Activated naive CD8-positive, alpha-beta T cell (primary cell): Measurements from ENCODE around the gene CUTA.

ENCODE experiments used
- H3K27ac Mint-ChIP-seq: one replicate; pipeline ENCODE4 v1.8.0; 2021; ENCODE audit warnings: mixed read lengths
- H3K27me3 Mint-ChIP-seq: one replicate; pipeline ENCODE4 v1.8.0; 2021; ENCODE audit warnings: mixed read lengths
- H3K36me3 Mint-ChIP-seq: one replicate; pipeline ENCODE4 v1.8.0; 2021; ENCODE audit warnings: mixed read lengths
- H3K4me1 Mint-ChIP-seq: one replicate; pipeline ENCODE4 v1.8.0; 2021; ENCODE audit warnings: low read depth, mixed read lengths
- H3K4me3 Mint-ChIP-seq: one replicate; pipeline ENCODE4 v1.8.0; 2021; ENCODE audit warnings: mild to moderate bottlenecking, mixed read lengths
- H3K9me3 Mint-ChIP-seq: one replicate; pipeline ENCODE4 v1.8.0; 2021; ENCODE audit warnings: low read depth, mixed read lengths

The CUTA gene, protein sequence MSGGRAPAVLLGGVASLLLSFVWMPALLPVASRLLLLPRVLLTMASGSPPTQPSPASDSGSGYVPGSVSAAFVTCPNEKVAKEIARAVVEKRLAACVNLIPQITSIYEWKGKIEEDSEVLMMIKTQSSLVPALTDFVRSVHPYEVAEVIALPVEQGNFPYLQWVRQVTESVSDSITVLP

DNA sequence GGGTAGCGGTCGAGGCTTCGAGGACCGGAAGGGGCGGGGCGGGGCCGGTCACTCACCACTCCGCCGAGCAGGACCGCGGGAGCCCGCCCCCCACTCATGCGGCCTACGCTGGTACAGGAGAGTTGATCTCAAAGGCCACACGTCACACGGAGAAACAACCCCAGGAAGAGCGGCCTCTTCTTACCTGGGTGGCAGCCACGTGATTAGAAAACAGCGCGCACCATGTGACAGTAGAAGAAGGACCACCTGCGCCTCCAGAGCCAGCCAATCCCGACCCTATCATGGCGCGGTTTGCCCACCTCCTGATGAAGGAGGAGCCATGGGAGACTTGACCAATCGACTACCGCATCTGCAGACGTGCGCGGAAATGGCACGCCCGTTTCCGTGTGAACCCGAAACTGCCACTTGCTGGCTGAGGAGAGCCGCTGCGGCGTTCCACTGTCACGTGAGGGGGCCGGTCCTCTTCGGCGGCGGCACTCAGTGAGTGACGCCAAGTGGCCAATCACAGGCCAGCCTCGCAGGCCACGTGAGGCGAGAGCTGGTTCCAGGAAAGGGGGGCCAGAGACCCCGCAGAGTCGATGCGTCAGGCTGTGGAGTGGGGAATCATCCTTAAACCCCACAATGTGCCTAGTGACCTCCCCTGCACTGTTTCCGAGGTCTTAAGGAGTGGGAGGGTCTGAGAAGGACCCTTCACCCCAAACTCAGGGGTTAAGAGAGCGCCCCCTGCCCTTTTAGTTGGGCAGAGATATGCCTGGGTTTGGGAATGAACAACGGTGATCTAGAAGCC, at the start of gene CUTA:
Gene CUTA, minus strand, starts transcription at position 205 of the 787 bp plus-strand sequence. Its CDS starts 107 bp downstream, at position 98.
- no peaks in the 10 kb centered on the region for H3K27me3 Mint-ChIP-seq
- H3K9me3 Mint-ChIP-seq: no peaks in the 10 kb centered on the region
- peak within 1 kb of the TSS; percentile 99 for H3K27ac Mint-ChIP-seq
- peak within 1 kb of the TSS; percentile 94 for H3K4me3 Mint-ChIP-seq
- H3K4me1 Mint-ChIP-seq: peaks cover 74% of the 10 kb centered on the region
- peaks cover 2% of the 10 kb centered on the region for H3K36me3 Mint-ChIP-seq

DNA sequence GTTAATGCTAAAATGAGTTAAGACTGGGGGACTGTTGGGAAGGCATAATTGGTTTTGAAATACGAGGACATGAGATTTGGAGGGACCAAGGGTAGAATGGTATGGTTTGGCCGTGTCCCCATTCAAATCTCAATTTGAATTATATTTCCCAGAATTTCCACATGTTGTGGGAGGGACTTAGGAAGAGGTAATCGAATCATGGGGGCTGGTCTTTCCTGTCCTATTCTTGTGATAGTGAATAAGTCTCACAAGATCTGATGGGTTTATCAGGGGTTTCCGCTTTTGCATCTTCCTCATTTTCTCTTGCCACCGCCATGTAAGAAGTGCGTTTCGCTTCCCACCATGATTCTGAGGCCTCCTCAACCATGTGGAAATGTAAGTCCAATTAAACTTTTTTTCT, 49.2 kb upstream of the CUTA start:
- H3K27ac Mint-ChIP-seq: no peak overlapping the region
- no peaks in the 10 kb centered on the region for H3K36me3 Mint-ChIP-seq

GRCh38 chr6:33466075-33466735, 48.3 kb upstream of the CUTA start:
- H3K27ac Mint-ChIP-seq: no peak overlapping the region
- no peaks in the 10 kb centered on the region for H3K36me3 Mint-ChIP-seq
- no peaks in the 10 kb centered on the region for H3K4me1 Mint-ChIP-seq
- H3K4me3 Mint-ChIP-seq: no peak overlapping the region
- no peaks in the 10 kb centered on the region for H3K9me3 Mint-ChIP-seq
- H3K27me3 Mint-ChIP-seq: no peaks in the 10 kb centered on the region

More for the DNA sequence above, 49.2 kb upstream of the CUTA start:
- H3K4me1 Mint-ChIP-seq: no peaks in the 10 kb centered on the region
- no peak overlapping the region for H3K4me3 Mint-ChIP-seq
- H3K27me3 Mint-ChIP-seq: no peaks in the 10 kb centered on the region
- H3K9me3 Mint-ChIP-seq: no peaks in the 10 kb centered on the region

- H3K9me3 Mint-ChIP-seq: no peaks in the 10 kb centered on the region
- H3K27ac Mint-ChIP-seq: no peak overlapping the region
- H3K4me3 Mint-ChIP-seq: no peak overlapping the region
- H3K27me3 Mint-ChIP-seq: no peaks in the 10 kb centered on the region
- H3K36me3 Mint-ChIP-seq: peaks cover 12% of the 10 kb centered on the region
- H3K4me1 Mint-ChIP-seq: peaks cover 17% of the 10 kb centered on the region
These were observed 41.3 kb upstream of the CUTA start for GRCh38 chr6:33459226-33459625.

- Mint-ChIP-seq H3K36me3 (peaks cover 12% of the 10 kb centered on the region), H3K27me3 (no peaks in the 10 kb centered on the region), H3K4me1 (peaks cover 18% of the 10 kb centered on the region), H3K4me3 (no peak overlapping the region), H3K9me3 (no peaks in the 10 kb centered on the region), H3K27ac (no peak overlapping the region)
These were observed 40.8 kb upstream of the CUTA start for GRCh38 chr6:33458676-33459075.

DNA sequence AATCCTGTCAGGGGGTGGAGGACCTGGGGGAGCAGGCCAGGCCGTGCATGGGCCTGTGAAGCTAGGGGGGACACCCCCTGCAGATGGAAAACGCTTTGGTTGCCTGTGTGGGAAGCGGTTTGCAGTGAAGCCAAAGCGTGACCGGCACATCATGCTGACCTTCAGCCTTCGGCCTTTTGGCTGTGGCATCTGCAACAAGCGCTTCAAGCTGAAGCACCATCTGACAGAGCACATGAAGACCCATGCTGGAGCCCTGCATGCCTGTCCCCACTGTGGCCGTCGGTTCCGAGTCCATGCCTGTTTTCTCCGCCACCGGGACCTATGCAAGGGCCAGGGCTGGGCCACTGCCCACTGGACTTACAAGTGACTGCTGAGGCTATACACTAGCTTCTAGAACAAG, 38.2 kb upstream of the CUTA start:
- Mint-ChIP-seq H3K4me1 (peaks cover 29% of the 10 kb centered on the region), H3K27ac (no peak overlapping the region), H3K36me3 (peaks cover 12% of the 10 kb centered on the region), H3K9me3 (no peaks in the 10 kb centered on the region), H3K4me3 (peak overlapping the region; percentile 46), H3K27me3 (no peaks in the 10 kb centered on the region)

DNA sequence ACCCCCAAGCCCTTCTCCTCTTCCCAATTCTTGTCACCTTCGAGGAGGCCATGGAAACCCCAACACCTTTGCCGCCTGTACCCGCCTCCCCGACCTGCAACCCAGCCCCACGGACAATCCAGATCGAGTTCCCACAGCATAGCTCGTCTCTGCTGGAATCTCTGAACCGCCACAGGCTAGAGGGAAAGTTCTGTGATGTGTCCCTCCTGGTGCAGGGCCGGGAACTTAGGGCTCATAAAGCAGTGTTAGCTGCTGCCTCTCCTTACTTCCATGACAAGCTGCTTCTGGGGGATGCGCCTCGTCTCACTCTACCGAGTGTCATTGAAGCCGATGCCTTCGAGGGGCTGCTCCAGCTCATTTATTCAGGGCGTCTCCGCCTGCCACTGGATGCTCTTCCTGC, 37.1 kb upstream of the CUTA start:
- H3K9me3 Mint-ChIP-seq: no peaks in the 10 kb centered on the region
- peaks cover 12% of the 10 kb centered on the region for H3K36me3 Mint-ChIP-seq
- peak overlapping the region; percentile 95 for H3K4me3 Mint-ChIP-seq
- H3K4me1 Mint-ChIP-seq: peaks cover 29% of the 10 kb centered on the region
- H3K27ac Mint-ChIP-seq: peak overlapping the region; percentile 81
- no peaks in the 10 kb centered on the region for H3K27me3 Mint-ChIP-seq

- H3K27me3 Mint-ChIP-seq: no peaks in the 10 kb centered on the region
- H3K9me3 Mint-ChIP-seq: no peaks in the 10 kb centered on the region
- H3K4me1 Mint-ChIP-seq: peaks cover 29% of the 10 kb centered on the region
- peaks cover 12% of the 10 kb centered on the region for H3K36me3 Mint-ChIP-seq
- peak within 1 kb of the TSS; percentile 81 for H3K27ac Mint-ChIP-seq
- peak within 1 kb of the TSS; percentile 95 for H3K4me3 Mint-ChIP-seq
These were observed 36.4 kb upstream of the CUTA start, which contains the start of gene ZBTB9 for GRCh38 chr6:33454009-33454946. TSS of gene ZBTB9 (plus strand) at chr6:33454576. CDS start at chr6:33455101, 525 bp downstream.

- H3K4me3 Mint-ChIP-seq: peak overlapping the region; percentile 95
- H3K27ac Mint-ChIP-seq: peak overlapping the region; percentile 81
- peaks cover 10% of the 10 kb centered on the region for H3K36me3 Mint-ChIP-seq
- H3K4me1 Mint-ChIP-seq: peaks cover 29% of the 10 kb centered on the region
- no peaks in the 10 kb centered on the region for H3K9me3 Mint-ChIP-seq
- no peaks in the 10 kb centered on the region for H3K27me3 Mint-ChIP-seq
These were observed 35.6 kb upstream of the CUTA start for GRCh38 chr6:33453393-33454008.

DNA sequence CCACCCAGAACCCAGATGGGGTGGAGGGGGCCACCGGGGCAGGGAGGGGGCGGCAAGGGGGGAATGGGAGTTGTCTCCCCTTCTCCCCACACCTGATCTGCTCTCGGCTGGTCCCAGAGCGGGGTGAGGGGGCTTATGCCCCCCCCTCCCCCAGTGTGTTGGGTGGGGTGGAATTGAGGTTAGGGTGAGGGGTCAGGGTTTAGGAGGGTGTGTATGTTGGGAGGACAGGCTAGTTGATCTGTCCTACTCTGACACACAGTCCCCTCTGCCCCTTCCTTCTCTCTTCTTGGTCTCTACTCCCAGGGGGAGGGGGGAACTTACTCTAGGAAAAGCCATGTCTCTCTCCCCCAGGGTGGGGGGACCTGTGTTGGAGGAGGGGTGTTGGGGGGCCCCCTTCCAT, 34.6 kb upstream of the CUTA start:
- Mint-ChIP-seq H3K27ac (peak overlapping the region; percentile 58), H3K4me3 (no peak overlapping the region), H3K9me3 (no peaks in the 10 kb centered on the region), H3K36me3 (peaks cover 9% of the 10 kb centered on the region), H3K4me1 (peaks cover 29% of the 10 kb centered on the region), H3K27me3 (no peaks in the 10 kb centered on the region)

DNA sequence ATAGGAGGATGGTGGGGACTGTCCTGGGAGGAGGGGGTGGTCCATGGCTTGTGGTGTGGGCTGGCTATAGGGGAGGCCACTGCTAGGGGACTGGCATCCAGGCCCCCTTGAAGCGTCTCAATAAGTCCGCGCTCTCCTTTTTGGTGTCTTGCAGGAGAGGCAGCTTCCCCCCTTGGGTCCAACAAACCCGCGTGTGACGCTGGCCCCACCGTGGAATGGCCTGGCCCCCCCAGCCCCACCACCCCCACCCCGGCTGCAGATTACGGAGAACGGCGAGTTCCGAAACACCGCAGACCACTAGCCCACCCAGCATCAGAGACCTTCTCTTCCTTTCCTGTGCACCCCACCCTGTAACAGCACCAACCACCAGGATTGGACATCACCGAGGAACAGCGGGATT, 33.7 kb upstream of the CUTA start:
- Mint-ChIP-seq H3K27me3 (no peaks in the 10 kb centered on the region), H3K27ac (peak overlapping the region; percentile 66), H3K36me3 (peaks cover 4% of the 10 kb centered on the region), H3K4me3 (no peak overlapping the region), H3K9me3 (no peaks in the 10 kb centered on the region), H3K4me1 (peaks cover 23% of the 10 kb centered on the region)

DNA sequence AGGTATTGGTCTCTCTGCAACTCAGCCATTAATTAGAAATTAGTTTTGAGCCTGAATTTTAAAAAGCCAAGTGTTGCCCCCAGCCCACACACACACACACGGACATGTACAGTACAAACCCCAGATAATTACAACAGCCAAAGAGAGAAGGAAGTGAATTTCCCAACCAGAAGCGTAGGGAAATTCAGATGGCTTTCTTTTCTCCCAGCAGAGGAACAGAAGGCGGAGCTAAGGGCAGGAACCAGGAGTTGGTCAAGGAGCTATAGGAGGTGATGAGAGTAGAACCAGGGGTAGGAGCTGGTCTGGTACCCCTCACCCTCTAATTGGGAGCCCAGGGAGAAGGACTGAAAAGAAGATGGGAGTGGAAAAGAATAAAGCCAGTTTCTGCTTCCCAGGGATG, 32.5 kb upstream of the CUTA start:
- no peaks in the 10 kb centered on the region for H3K9me3 Mint-ChIP-seq
- peaks cover 2% of the 10 kb centered on the region for H3K36me3 Mint-ChIP-seq
- peak overlapping the region; percentile 46 for H3K27ac Mint-ChIP-seq
- H3K27me3 Mint-ChIP-seq: no peaks in the 10 kb centered on the region
- H3K4me1 Mint-ChIP-seq: peaks cover 18% of the 10 kb centered on the region
- H3K4me3 Mint-ChIP-seq: no peak overlapping the region

GRCh38 chr6:33446356-33446755, 28.4 kb upstream of the CUTA start:
- H3K4me3 Mint-ChIP-seq: no peak overlapping the region
- peak overlapping the region; percentile 54 for H3K27ac Mint-ChIP-seq
- peaks cover 2% of the 10 kb centered on the region for H3K36me3 Mint-ChIP-seq

GRCh38 chr6:33445119-33445603, 27.3 kb upstream of the CUTA start:
- Mint-ChIP-seq H3K36me3 (peaks cover 2% of the 10 kb centered on the region), H3K27ac (no peak overlapping the region)

More at GRCh38 chr6:33446356-33446755, 28.4 kb upstream of the CUTA start:
- no peaks in the 10 kb centered on the region for H3K9me3 Mint-ChIP-seq
- H3K27me3 Mint-ChIP-seq: no peaks in the 10 kb centered on the region
- no peaks in the 10 kb centered on the region for H3K4me1 Mint-ChIP-seq

More at GRCh38 chr6:33445119-33445603, 27.3 kb upstream of the CUTA start:
- Mint-ChIP-seq H3K4me1 (peaks cover 2% of the 10 kb centered on the region), H3K9me3 (no peaks in the 10 kb centered on the region), H3K4me3 (no peak overlapping the region), H3K27me3 (no peaks in the 10 kb centered on the region)
